HepG2 (cell line): ENCODE measurements around the gene TANC1. TPM values are rescaled to one million over a fixed set of nuclear protein-coding genes. Genes with fewer than 3 reads are reported as not detected.

Source experiments
- ATAC-seq: fragments of 200-7000 bp; cut with Tn5 transposase; 3 replicates; pipeline ENCODE4 v1.9.1; 2020; ENCODE audit warnings: mild to moderate bottlenecking, moderate library complexity
- BruUV-seq: library from RNA; stranded (reverse); fragments of 400-500 nt; replicated peaks from 2 replicates; lab custom pipeline; 2021; lab: Mats Ljungman, UMichigan
- CTCF ChIA-PET: fragments of 300-600 bp; formaldehyde crosslinking; extraction: SDS; loops from one replicate; lab custom pipeline; 2021; ENCODE audit warnings: low total read pairs, inconsistent platforms, low intra/inter-chr PET ratio; lab: Yijun Ruan, JAX
- POLR2A ChIA-PET: fragments of 350-600 bp; sonication (Branson Sonifier 250); formaldehyde crosslinking; loops from one replicate; lab custom pipeline; 2020; ENCODE audit warnings: antibody characterized with exemption, inconsistent platforms; lab: Yijun Ruan, JAX
- DNase-seq: peaks from one replicate; pipeline ENCODE4 v3.0.0-alpha.2; 2015; ENCODE audit warnings: low spot score
- FAIRE-seq: peaks from 3 replicates; lab custom pipeline; 2011; peaks lifted over from hg19 to GRCh38; lab: Jason Lieb, UNC
- H2AFZ ChIP-seq: one replicate; pipeline ENCODE4 v1.6.1; 2011; ENCODE audit warnings: low read length, inconsistent platforms
- H3K27ac ChIP-seq: fragments of 300-600 bp; 3 replicates; pipeline ENCODE4 v1.8.0; 2011; ENCODE audit warnings: mixed run types, mild to moderate bottlenecking, mixed read lengths, low read length, inconsistent platforms; ENCODE audit not compliant: insufficient read depth; ENCODE audit errors: extremely low read length
- H3K27me3 ChIP-seq, 2 experiments: fragments of 200-600 bp in 1 of 2; 2 replicates in 1 of 2; 3 replicates in 1 of 2; pipeline versions ENCODE4 v1.6.0 to v1.8.0; 2011; ENCODE audit warnings: low read length in 2 of 2, mild to moderate bottlenecking in 2 of 2, moderate library complexity in 2 of 2, inconsistent platforms in 1 of 2; ENCODE audit not compliant: insufficient read depth in 2 of 2, control insufficient read depth in 1 of 2
- H3K36me3 ChIP-seq, 2 experiments: fragments of 200-600 bp in 1 of 2; replicated peaks in 1 of 2; 2 replicates in 1 of 2; 3 replicates in 1 of 2; pipeline versions ENCODE4 v1.5.1 to v1.8.0; 2011; ENCODE audit warnings: low read length in 2 of 2, inconsistent platforms in 1 of 2; ENCODE audit not compliant: insufficient read depth in 2 of 2, control insufficient read depth in 1 of 2
- H3K4me1 ChIP-seq: 2 replicates; pipeline ENCODE4 v1.5.1; 2012; ENCODE audit warnings: low read length, inconsistent platforms; ENCODE audit not compliant: insufficient read depth
- H3K4me2 ChIP-seq: 2 replicates; pipeline ENCODE4 v1.6.0; 2011; ENCODE audit warnings: low read depth, low read length, inconsistent platforms
- H3K4me3 ChIP-seq, 3 experiments: fragments of 200-600 bp in 1 of 3; sonication (generic), shearing (Covaris generic) in 1 of 3; replicated peaks in 1 of 3; 2 replicates each; pipeline ENCODE4 v1.5.1; 2011 to 2016; ENCODE audit warnings: low read length in 3 of 3, inconsistent platforms in 2 of 3, low read depth in 2 of 3, mild to moderate bottlenecking in 2 of 3, control low read depth in 1 of 3, mixed read lengths in 1 of 3; ENCODE audit not compliant: insufficient read depth in 1 of 3
- H3K79me2 ChIP-seq: one replicate; pipeline ENCODE4 v1.6.1; 2011; ENCODE audit warnings: low read length, inconsistent platforms; ENCODE audit not compliant: insufficient read depth
- H3K9ac ChIP-seq: 2 replicates; pipeline ENCODE4 v1.6.0; 2011; ENCODE audit warnings: mild to moderate bottlenecking, low read depth, low read length, inconsistent platforms; ENCODE audit not compliant: insufficient read depth
- H3K9me3 ChIP-seq: 2 replicates; pipeline ENCODE4 v1.5.1; 2012; ENCODE audit warnings: mild to moderate bottlenecking, low read length
- H4K20me1 ChIP-seq: 2 replicates; pipeline ENCODE4 v1.6.0; 2011; ENCODE audit warnings: inconsistent platforms, mild to moderate bottlenecking, low read length, moderate library complexity; ENCODE audit not compliant: insufficient read depth
- FOXO4 ChIP-seq: sonication (generic); formaldehyde crosslinking; conservative IDR thresholded peaks from 2 replicates; pipeline ENCODE4 v1.8.1; 2023; ENCODE audit warnings: missing genetic modification reagents
- MAZ ChIP-seq, 2 experiments: sonication (generic) in 1 of 2; formaldehyde crosslinking in 1 of 2; IDR thresholded peaks; 2 replicates each; pipeline versions ENCODE4 v1.5.0 to v1.6.1; 2012 to 2020; ENCODE audit warnings: low read depth in 2 of 2, mild to moderate bottlenecking in 2 of 2, borderline replicate concordance in 1 of 2, improper control_type of control experiment in 1 of 2, low read length in 1 of 2, missing genetic modification reagents in 1 of 2, moderate library complexity in 1 of 2
- MIER2 ChIP-seq: IDR thresholded peaks from 2 replicates; pipeline ENCODE4 v1.6.1; 2016; ENCODE audit warnings: missing biosample characterization, missing genetic modification reagents
- POLR2AphosphoS2 ChIP-seq: IDR thresholded peaks from 2 replicates; pipeline ENCODE4 v1.6.1; 2011; ENCODE audit warnings: low read depth, low read length, improper control_type of control experiment
- SMC3 ChIP-seq: IDR thresholded peaks from 2 replicates; pipeline ENCODE4 v1.6.1; 2011; ENCODE audit warnings: low read length, improper control_type of control experiment
- SRF ChIP-seq: IDR thresholded peaks from 2 replicates; pipeline ENCODE4 v1.6.1; 2011; ENCODE audit warnings: mild to moderate bottlenecking, low read depth, low read length, moderate library complexity
- YEATS2 ChIP-seq: sonication (generic); formaldehyde crosslinking; IDR thresholded peaks from 2 replicates; pipeline ENCODE4 v1.4.0; 2020; ENCODE audit warnings: missing genetic modification reagents, borderline replicate concordance
- ZBTB2 ChIP-seq: sonication (generic); formaldehyde crosslinking; IDR thresholded peaks from 2 replicates; pipeline ENCODE4 v1.8.0; 2022; ENCODE audit warnings: low read depth, missing genetic modification reagents
- ZNF138 ChIP-seq: sonication (generic); formaldehyde crosslinking; IDR thresholded peaks from 2 replicates; pipeline ENCODE4 v1.5.0; 2020; ENCODE audit warnings: mild to moderate bottlenecking, low read depth, missing genetic modification reagents
- ZNF17 ChIP-seq: sonication (generic); formaldehyde crosslinking; IDR thresholded peaks from 2 replicates; pipeline ENCODE4 v1.5.0; 2020; ENCODE audit warnings: mild to moderate bottlenecking, missing genetic modification reagents
- ZNF451 ChIP-seq: sonication (generic); formaldehyde crosslinking; IDR thresholded peaks from 2 replicates; pipeline ENCODE4 v1.5.0; 2020; ENCODE audit warnings: mild to moderate bottlenecking, missing genetic modification reagents
- ZNF512 ChIP-seq: sonication (generic); formaldehyde crosslinking; IDR thresholded peaks from 2 replicates; pipeline ENCODE4 v1.4.0; 2020; ENCODE audit warnings: mild to moderate bottlenecking, missing genetic modification reagents
- ZNF781 ChIP-seq: sonication (generic); formaldehyde crosslinking; IDR thresholded peaks from 2 replicates; pipeline ENCODE4 v1.5.1; 2020; ENCODE audit warnings: borderline replicate concordance, mild to moderate bottlenecking, missing genetic modification reagents; ENCODE audit errors: not compliant biosample characterization
- ZNF784 ChIP-seq: sonication (generic); formaldehyde crosslinking; IDR thresholded peaks from 2 replicates; pipeline ENCODE4 v1.5.1; 2020; ENCODE audit warnings: missing genetic modification reagents, mild to moderate bottlenecking, borderline replicate concordance
- WGBS: methylation state at CpG from one replicate; pipeline ENCODE4 v1.1.6; 2017; ENCODE audit warnings: low lambda C conversion rate; 5-methylcytosine and 5-hydroxymethylcytosine counted together
- in situ Hi-C: cut with HindIII; loops from 2 replicates; pipeline ENCODE4 v1.10.0; 2017; ENCODE audit warnings: low pct_unique_long_range_greater_than_20kb; ENCODE audit not compliant: extremely low pct_ligation_motif_present
- intact Hi-C: fragments of 100-400 bp; cut with micrococcal nuclease; formaldehyde crosslinking; loops from one replicate; pipeline ENCODE4 v1.10.0; 2022; ENCODE audit not compliant: unreplicated experiment
- polyA plus RNA-seq, 8 experiments: library from polyadenylated mRNA; depleted of rRNA in 3 of 8; stranded (reverse) in 7 of 8; unstranded in 1 of 8; fragments of >200 nt; fragmentation: Illumina TruSeq in 4 of 8; extraction: Trizol in 4 of 8; gene quantifications; 2 replicates each; pipeline versions ENCODE4 v1.2.1 to v1.2.3, GENCODE V29; 2011 to 2016; ENCODE audit warnings: low read depth in 4 of 8, missing spikeins in 1 of 8, mixed read lengths in 1 of 8; ENCODE audit not compliant: insufficient read depth in 1 of 8
- total RNA-seq, 5 experiments: library from RNA; depleted of rRNA; stranded (reverse); fragments of >200 nt; fragmentation: Illumina TruSeq; extraction: Trizol; gene quantifications; 2 replicates each; pipeline ENCODE4 v1.2.3, GENCODE V29; 2016; ENCODE audit warnings: low read depth in 1 of 5

Gene TANC1
- total and polyA plus RNA-seq, 2 of the 13 experiments (the other 11 are each of a cell fraction or from before 2014, with no cell fraction given) = 2.3 to 5.6 TPM

GRCh38 chr2:159188449-159188848 is 220.0 kb downstream of the TANC1 start:
- no peaks in the 10 kb centered on the region for H3K9me3 ChIP-seq
- H3K27me3 ChIP-seq = no peaks in the 10 kb centered on the region
- FAIRE-seq (no peak), DNase-seq (no peak), ATAC-seq (no peak)
- intact Hi-C loops = no loop called here
- H3K4me2 ChIP-seq = no peak overlapping the region
- TF ChIP-seq YEATS2 (CRISPR knock-in tag) = no peak
- TF ChIP-seq POLR2AphosphoS2 = no peak
- no peak for TF ChIP-seq FOXO4
- no peak for TF ChIP-seq ZNF781 (CRISPR knock-in tag)
- TF ChIP-seq ZNF138 (CRISPR knock-in tag) = no peak
- no peak for TF ChIP-seq MIER2 (CRISPR knock-in tag)
- no peak for TF ChIP-seq ZBTB2 (CRISPR knock-in tag)
- TF ChIP-seq ZNF17 (CRISPR knock-in tag) = no peak
- TF ChIP-seq SMC3 = no peak
- TF ChIP-seq MAZ (IDR thresholded peaks at IDR 0.05; ENCODE audit: borderline replicate concordance, low read depth, low read length) = no peak
- no peak for TF ChIP-seq MAZ (CRISPR knock-in tag; IDR thresholded peaks at IDR 0.05; ENCODE audit: low read depth)
- no peak for TF ChIP-seq SRF
- TF ChIP-seq ZNF512 (CRISPR knock-in tag) = no peak
- no peak for TF ChIP-seq ZNF451
- TF ChIP-seq ZNF784 (CRISPR knock-in tag) = no peak
- H3K4me1 ChIP-seq = no peaks in the 10 kb centered on the region
- H3K4me3 ChIP-seq = no peak overlapping the region
- H4K20me1 ChIP-seq = no peaks in the 10 kb centered on the region
- CTCF ChIA-PET = no interaction called here
- POLR2A ChIA-PET = no interaction called here
- 95% methylated on average over 4 of the region's 4 CpGs for WGBS
- in situ Hi-C loops = no loop called here
- H3K36me3 ChIP-seq = peaks cover 0 to 2% of the 10 kb centered on the region in 2 experiments; a peak in 2 of 5 replicates
- no peaks in the 10 kb centered on the region for H3K79me2 ChIP-seq
- H3K27ac ChIP-seq = no peak overlapping the region
- BruUV-seq = no TSS peak
- no peak overlapping the region for H3K9ac ChIP-seq
- H2AFZ ChIP-seq = no peak overlapping the region
